GM21717 (cell line): ENCODE measurements around the gene CEP131.

Experiments used
- ATAC-seq: cut with Tn5 transposase; IDR thresholded peaks from one replicate; pipeline ENCODE4 v1.9.1; 2021; ENCODE audit warnings: mild to moderate bottlenecking, moderate library complexity; ENCODE audit not compliant: unreplicated experiment

Gene CEP131

DNA sequence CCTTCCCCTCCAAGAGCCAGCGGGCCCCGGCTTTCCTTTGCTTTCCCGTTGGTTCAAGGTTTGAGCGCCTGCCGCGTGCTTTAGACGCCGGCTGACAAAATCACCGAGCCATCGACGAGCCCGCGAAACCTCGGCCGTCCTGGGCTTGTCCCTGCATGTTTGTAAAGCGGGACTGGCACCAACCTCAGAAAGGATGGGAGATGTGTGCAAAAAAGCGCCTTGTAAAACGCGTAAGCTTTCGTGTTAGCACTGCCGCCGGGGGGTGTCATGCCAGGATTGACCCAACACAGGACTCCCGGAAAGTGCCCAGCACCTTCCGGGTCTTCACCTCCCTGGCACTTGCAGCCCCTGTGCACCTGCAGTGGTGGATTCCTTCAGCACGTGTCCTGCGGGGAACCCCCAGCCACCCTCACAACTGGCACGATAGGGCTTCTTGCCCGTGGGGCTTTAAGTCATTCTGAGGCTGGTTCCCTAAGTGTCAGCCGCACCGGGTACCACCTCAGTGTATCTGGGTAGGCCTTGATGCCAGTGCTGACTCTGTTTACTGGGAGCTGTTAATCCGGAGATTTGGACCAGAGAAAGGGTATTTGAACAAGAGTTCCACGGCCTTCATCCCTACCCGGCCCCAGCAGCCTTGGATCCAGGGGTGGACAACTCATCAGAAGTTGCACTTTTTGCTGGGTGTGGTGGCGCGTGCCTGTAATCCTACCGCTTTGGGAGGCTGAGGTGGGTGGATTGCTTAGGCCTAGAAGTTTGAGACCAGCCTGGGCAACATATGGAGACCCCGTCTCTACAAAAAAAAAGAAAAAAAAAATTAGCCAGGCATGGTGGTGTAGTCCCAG, 17.2 kb upstream of the CEP131 start:
- ATAC-seq, result no peak

DNA sequence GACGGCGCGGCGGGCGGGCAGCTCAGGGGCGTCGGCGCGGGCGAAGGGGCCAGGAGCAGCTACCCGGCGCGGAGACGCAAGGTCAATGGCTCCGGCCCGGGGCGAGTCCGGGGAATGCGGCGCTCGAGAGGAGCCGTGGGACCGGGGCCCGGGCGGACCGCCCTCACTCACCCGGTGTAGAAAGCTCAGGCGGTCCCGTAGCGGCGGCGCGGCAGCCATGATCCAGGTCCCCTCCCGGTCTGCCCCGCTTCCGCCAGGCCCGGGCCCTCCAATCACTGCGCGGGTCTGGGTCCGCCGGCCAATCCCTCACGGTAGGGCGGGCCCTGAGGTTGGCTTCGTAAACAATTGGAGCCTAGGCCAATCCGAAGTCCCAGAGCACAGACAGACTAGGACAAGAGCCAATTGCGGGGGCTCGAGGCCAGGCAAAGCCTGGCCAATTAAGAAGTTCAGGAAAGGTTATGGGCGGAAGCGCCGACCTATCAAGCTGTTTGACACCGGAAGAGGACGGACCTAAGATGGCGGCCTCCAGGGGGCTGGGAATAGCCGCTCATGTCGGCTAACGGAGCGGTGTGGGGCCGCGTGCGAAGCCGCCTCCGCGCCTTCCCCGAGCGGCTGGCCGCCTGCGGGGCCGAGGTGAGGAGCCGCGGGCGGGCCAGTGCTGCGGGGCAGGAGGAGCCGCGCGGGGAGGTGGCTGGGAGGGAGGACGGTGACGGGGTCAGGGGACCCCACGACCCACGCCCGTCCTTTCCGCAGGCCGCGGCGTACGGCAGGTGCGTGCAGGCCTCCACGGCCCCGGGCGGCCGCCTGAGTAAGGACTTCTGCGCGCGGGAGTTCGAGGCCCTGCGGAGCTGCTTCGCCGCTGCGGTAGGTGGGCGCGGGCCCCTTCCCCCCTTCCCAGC, 16.3 kb upstream of the CEP131 start, which contains the start of the genes NDUFAF8 and TEPSIN:
Gene NDUFAF8 (plus strand): TSS at position 504 of the 899 bp plus-strand sequence. CDS start 46 bp downstream, at position 550.
Gene TEPSIN (minus strand): TSS at position 241 of the 899 bp plus-strand sequence. CDS start 22 bp downstream, at position 219.
- peak; percentile 84 for ATAC-seq

DNA sequence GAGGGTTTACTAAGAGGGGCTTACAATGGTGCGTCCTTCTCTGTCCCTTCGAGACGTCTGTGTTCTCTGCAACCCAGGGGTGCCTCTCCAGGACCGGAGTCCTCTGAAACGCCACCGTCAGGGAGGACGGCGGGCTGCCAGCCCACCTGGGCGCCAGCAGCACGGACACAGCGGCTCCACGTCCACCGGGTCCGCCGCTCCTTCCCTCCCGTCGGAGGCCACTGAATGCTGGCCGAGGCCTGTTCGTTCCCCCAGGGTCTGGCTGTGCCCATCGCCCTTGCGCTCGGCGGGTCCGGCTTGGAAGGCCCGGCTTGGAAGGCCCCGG, 15.7 kb upstream of the CEP131 start:
- ATAC-seq, result no peak

DNA sequence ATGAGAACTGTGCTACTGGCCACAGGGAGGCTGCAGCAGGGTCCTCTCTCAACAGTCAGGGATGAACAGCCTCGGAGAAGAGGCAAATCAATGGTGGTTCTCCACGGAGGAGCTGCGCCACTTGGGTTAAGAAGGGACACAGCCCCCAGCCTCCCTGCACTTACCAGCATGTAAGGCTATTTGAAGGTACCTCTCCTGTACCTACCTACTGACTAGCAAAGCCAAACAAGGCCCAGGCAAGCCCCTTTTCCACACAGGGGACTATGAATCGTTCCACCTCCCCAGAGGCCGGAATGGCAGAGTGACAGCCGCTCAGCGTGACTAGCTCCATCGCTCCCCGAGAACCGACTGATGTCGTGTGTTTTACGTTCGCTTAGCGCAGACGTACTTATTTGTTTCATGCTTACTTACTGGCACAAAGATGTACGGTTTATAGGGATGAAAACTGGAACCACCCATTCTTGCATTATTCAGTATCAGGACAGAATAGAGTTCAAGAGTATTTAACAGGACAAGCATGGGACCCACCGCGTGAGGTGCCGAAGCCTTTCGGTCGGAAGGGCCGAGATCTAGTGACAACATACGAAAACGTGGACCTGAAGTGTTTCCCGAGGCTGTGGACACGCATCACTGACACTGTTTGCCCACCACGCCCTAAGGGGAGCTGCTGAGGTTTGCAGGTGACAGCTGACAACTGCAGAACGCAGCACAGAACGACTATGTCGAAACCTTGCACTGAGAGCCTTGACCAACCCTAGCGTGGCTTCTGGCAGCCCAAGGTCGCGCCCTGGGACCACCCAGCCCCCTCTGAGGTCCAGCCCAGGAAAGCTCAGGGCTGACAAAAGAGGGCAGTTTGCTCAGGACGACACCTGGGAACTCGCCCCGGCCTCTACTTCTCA, 15.1 kb upstream of the CEP131 start:
- no peak for ATAC-seq

DNA sequence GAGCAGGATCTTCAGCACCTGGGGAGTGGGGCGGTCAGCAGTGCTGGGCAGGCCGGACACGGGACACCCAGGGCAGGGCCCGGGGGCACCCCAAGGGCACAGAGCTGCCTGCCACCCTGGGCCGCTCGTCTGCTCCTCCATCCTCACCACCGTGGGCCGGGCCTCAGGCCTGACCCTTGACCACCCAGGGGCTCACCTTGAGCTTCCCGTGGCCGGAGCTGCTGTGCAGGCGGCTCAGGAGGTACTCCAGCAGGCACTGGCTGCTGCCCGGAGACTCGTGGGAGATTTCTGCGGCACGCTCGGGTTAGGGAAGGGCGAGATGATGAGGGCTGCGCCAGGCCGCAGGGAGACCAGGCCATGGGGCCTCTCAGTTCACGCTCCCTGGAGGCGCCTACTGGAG, 14.0 kb upstream of the CEP131 start:
- no peak for ATAC-seq

DNA sequence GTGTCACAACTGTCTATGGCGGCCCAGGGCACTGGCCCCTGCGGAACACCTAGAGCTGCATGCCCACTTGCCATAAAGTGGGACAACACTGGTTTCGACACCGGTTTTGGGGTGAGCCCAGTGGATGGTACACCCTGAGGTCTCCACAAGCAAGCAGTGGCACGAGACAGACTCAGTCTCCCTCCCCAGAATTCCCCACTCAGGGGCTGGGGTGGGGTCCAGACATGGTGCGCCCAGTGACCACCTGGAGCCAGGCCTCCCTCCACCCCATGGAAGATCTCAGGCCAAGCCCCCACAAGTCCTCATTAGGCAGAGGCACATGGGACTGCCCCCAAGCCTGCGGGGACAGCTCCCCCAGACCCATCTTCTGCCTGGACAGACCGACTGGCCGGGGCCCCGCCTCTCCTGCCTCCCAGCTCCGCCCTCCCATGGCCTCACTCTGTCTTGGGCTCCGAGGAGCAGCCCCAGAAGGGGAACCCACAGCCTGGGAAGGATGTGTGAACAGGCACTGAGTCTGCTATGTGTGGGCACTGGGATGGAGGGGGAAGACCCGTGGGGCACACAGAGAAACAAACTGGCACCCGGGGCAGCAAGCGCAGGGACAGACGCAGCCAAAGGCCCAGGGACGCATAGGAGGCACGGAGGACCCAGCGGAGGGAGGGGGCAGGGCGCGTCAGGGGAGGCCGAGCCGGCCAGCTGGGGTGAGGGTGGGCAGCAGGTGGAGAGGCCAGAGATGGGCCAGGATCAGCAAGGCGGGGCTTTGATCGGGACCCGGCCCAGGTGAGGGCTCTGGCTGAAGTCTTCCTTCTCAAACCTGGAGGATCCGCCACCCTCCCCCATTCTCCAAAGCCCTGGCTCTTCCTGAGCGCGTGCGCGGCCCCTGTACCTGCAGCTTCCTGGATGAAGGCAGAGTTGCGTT, 13.3 kb upstream of the CEP131 start:
- ATAC-seq, result no peak

DNA sequence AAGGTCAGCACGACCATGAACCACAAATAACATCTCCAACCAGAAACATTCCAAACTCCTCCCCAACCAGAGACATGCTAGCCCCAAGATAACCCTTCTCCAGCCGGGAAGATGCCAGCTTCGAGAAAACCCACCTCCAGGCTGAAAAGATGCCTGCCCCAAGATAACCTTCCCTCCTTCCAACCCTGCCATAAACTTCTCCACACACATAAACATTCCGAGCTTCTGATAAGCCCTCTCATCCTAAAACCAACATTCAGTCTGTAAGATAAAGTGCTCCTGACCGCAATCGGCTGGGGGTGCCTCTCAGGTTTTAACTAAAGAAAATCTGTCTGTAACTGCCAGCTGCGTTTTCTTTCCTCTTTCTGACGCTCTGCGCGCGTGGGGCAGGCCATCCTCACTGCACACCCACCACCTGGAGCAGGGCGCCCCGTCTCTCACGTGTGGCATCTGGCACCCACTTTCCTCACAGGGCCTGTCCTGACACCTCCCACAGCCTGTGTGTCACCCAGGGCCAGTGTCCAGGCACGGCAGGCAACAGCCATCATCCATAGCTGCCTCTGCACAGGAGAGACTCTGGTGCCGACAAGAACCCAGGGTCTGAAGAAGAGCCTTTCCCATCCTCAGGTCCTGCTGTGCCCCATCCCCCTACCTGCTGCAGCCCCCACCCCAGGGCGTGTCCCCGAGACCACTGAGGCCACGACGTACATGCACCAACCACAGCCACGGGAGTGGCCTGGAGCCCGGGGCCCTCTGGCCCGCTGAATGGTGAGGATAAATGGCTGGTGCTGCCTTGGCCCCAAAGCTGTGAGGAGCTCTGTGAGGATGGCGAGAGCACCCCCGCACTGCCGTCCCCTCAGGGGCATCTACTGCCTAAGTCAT, 12.4 kb upstream of the CEP131 start:
- no peak for ATAC-seq

DNA sequence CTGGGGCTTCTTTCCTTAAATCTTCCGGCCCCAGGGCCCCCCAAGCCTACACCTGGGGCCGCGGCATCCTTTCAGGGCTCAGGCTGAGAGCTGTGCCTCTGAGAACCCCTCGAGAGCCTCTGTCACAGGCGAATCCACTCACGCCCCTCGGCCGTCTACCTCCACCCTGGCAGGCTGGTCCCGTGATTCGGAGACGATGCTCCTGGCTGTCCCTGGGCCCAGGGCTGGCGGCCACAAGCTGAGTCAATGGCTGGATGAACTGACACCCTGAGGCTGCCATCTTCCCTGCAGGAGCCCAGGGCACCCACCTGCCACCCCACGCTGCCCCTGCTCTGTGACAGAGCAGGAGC, 11.7 kb upstream of the CEP131 start:
- no peak for ATAC-seq

DNA sequence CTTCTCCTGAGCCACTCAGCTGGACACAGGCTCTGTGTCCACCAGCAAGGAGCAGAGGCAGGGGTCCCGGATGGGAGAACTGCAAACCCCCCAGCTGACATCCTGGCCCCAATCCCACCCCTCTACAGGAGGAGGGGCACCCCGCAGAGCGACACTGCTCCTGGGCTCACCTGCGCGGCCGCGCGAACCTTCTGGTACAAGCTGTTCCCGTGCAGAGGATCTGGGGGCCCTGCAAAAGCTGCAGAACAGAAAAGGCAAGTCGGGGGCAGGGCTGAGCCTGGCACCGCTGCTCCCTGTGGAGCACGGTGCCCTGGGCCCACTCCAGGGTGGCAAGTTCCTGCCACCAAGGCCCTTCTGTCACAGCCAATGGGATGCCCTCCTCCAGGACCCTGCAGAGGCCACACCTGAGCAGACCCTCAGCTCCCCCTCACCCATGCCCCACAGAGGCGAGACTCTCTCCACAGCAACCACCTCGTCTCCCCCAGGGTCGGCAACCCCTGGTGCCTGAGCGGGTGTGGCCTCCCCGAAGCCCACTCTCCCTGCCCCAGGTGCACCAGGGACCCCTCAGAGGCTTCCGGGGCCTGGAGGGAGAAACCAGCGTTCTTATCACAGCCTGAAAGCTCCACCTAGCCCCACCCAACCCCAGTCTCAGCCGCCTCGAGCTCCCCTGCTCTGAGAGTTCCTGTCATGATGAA, 11.2 kb upstream of the CEP131 start:
- no peak for ATAC-seq

DNA sequence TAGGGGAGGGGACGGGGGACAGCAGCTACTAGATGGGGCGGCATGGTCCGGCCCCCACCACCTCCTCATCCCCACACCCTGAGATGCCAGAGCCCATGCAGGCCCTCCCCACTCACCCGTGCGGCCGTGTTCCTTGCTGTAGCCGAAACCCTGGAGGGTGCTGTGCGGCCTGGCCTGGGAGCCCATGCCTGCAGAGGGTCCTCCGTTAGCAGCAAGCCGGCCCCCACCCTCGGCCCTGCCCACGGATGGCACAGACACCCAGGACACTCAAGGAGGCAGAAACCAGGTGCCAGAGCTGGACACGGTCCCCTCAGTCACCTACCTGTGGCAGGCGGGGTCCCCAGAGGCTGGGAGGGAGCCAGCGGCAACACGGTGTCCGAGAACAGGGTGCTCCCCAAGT, 10.6 kb upstream of the CEP131 start:
- ATAC-seq, result no peak

DNA sequence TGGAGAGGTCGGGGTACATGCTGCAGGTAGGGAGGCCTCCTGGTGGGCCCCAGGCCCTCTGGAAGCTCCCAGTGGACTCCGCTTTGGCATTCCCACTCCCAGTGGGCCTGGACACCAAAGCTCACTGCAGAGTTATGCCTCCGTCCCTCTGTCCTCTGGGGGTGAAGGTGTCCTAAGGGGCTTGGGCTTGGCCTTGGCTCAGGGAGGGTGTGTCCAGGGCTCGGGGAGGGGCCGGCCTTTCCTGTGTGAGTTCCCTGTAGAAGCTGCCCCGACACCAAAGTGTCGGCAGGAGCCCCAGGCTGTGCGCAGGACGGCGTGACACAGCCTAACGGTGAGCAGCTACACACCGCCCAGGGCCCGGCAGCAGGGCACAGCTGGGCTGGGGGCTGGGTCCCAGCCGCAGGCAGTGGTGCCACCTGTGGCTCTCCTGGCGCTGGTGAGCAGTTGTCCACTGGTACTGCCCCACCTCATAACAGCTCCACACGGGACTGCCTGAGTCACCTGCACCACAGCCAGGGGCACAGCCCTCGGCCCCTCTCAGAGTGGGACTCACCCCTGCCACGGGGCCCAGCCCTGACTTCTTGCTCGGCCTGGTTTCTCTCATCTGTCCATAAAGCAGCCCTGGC, 10.0 kb upstream of the CEP131 start:
- ATAC-seq, result no peak

DNA sequence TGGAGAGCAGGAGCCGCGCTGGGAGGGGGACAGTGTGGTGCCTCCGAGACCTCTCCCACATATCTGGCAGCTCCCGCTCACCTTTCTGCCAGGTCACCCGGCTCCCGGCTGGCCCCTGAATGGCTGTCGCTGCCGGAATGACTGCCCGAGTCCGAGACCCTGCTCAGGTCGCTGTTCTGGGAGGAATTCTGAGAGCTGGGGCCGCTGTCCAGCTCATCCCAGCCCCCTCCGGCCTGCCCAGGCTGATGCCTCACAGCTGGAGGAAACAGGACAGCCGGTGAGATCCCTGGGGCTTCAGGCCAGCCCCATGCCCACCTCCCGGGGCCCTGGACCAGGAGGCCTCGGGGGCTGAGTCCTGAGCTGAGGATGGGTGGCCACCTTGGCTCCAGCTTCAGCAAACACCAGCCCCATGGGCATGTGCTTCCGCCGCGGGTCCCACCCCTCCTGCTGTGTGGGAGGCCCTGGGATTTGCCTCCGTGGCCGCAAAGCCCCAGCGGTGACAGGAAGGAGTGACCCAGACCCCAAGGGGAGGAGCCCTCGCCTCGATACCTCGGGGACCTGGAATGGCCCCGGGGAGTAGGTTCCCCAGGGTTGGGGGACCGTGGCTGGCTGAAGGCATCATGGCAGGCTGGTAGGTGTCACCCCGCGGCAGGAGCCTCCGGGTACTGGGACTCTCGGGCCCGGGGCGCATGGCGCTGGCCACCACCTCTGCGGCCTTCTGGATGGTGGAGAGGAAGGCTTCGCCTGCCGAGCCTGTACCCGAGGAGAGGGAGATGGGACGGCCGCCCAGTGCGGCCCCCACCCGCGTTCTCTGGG, 9.2 kb upstream of the CEP131 start:
- ATAC-seq, result no peak

DNA sequence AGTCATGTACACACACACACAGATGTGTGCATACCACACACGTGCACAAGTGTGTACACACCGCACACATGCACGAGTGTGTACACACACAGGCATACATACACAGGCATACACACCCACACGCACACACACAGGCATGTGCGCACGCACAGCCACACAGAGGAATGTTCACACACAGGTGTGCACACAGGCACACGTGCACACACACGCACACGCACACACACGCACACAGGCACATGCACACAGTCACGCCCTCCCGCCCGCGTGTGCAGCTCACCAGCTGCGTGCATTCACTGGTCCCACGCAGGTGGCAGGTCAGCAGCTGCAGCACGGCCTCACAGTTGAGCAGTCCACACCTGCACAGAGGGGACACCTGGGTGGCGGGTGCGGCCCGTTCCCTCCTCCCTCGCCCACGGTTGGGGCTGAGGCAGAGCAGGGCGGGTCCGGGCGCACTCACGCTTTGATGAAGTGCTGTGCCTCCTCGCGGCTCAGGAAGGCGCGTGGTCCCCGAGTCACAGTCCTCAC, 8.4 kb upstream of the CEP131 start:
- ATAC-seq, result no peak

DNA sequence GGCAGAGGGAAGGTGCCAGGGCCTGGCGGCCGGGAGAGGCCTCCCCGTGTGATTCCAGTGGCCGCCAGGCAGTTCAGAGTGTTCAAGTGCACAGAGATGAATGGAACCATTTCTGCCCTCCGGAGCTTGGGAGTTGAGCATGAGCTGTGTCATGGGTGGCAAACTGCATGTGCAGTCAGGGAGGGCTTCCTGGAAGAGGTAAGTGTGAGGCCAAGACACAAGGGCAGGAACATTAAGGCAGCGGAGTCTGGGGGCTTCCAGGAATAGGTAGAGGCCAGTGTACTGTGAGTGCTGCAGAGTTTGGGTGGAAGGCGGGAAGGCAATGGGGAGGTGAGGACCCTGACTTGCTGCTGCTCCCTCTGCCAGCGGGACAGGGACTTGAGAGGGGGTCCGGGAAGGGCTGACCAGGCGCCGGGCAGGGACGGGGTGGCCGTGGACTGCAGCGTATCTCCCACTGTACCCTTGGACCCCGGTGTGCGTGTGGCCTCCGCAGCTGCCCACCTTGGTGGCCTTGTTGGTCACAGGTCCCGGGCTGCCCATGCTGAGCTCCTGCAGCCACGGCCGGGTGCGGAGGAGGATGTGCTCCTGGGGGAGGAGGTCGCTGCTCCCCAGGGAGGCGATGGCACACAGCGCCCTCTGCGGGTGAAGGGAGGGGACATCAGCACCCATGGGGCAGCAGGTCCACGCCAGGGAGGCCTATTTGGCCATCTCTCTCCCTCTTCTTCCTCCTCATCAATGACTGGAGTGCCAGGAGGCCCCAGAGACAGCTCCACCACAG, 7.5 kb upstream of the CEP131 start:
- no peak for ATAC-seq

DNA sequence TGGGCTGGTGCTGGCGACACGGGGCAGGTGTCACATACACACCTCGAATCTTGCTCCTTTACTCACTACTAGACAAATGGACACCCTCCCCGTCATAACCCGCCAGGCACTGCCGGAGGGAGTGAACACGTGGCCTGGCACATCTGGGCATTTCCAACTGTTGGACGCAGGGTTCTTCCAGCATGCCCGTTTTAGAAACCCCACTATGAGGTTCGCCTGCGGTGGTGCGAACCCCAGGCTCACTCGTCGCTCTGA, 6.8 kb upstream of the CEP131 start:
- ATAC-seq, result no peak
